ENCODE measurements around the gene MED12L. TPM values are rescaled to one million over a fixed set of nuclear protein-coding genes. Genes with fewer than 3 reads are reported as not detected.

The MED12L gene
- total RNA-seq, 1 experiment from 2014 or later, result 3.0 TPM

GRCh38 chr3:151196434-151196833 is 111.0 kb downstream of the MED12L start:
- no peaks in the 10 kb centered on the region for H3K9me3 ChIP-seq (ENCODE audit: insufficient read depth, low read depth)
- no peak for TF ChIP-seq EZH2 (IDR thresholded peaks at IDR 0.05; ENCODE audit: low read depth)
- no peak for TF ChIP-seq CTCF (conservative IDR thresholded peaks at IDR 0.05)
- no peak overlapping the region for H3K4me2 ChIP-seq
- no peak overlapping the region for H2AFZ ChIP-seq
- H4K20me1 ChIP-seq (ENCODE audit: insufficient read depth), result no peaks in the 10 kb centered on the region
- H3K79me2 ChIP-seq (ENCODE audit: low read depth), result no peaks in the 10 kb centered on the region
- ChIA-PET CTCF (no interaction called here), POLR2A (ENCODE audit: unreplicated experiment) (no interaction called here)
- no peak for DNase-seq
- H3K27ac ChIP-seq, result no peak overlapping the region
- H3K4me1 ChIP-seq (replicated peaks; ENCODE audit: insufficient read depth), result no peaks in the 10 kb centered on the region
- H3K4me3 ChIP-seq, result no peak overlapping the region
- no peaks in the 10 kb centered on the region for H3K36me3 ChIP-seq (ENCODE audit: low read depth)
- no peaks in the 10 kb centered on the region for H3K9me2 ChIP-seq (ENCODE audit: insufficient read depth)
- intact Hi-C loops (cut with micrococcal nuclease; ENCODE audit: unreplicated experiment), result no loop called here
- no peaks in the 10 kb centered on the region for H3K27me3 ChIP-seq (ENCODE audit: insufficient read depth, low read depth)
- H3F3A ChIP-seq (ENCODE audit: insufficient read depth, low read depth), result no peaks in the 10 kb centered on the region
- BruUV-seq (replicated peaks), result no TSS peak

- ChIA-PET POLR2A (ENCODE audit: unreplicated experiment) (interaction anchor here (0.6 kb wide), 1 partner anchor 413 kb away, joined by 3 read pairs; no protein-coding TSS in a partner anchor), CTCF (no interaction called here)
- no peak overlapping the region for H3K4me2 ChIP-seq
- DNase-seq, result no peak
- no peaks in the 10 kb centered on the region for H3F3A ChIP-seq (ENCODE audit: insufficient read depth, low read depth)
- H3K36me3 ChIP-seq (ENCODE audit: low read depth), result no peaks in the 10 kb centered on the region
- H3K27me3 ChIP-seq (ENCODE audit: insufficient read depth, low read depth), result no peaks in the 10 kb centered on the region
- no peaks in the 10 kb centered on the region for H4K20me1 ChIP-seq (ENCODE audit: insufficient read depth)
- H3K27ac ChIP-seq, result no peak overlapping the region
- H3K4me3 ChIP-seq, result no peak overlapping the region
- intact Hi-C loops (cut with micrococcal nuclease; ENCODE audit: unreplicated experiment), result no loop called here
- no peak for TF ChIP-seq EZH2 (IDR thresholded peaks at IDR 0.05; ENCODE audit: low read depth)
- TF ChIP-seq CTCF (conservative IDR thresholded peaks at IDR 0.05), result no peak
- BruUV-seq (replicated peaks), result no TSS peak
- no peak overlapping the region for H2AFZ ChIP-seq
- no peaks in the 10 kb centered on the region for H3K9me2 ChIP-seq (ENCODE audit: insufficient read depth)
- H3K4me1 ChIP-seq (replicated peaks; ENCODE audit: insufficient read depth), result no peaks in the 10 kb centered on the region
- no peaks in the 10 kb centered on the region for H3K9me3 ChIP-seq (ENCODE audit: insufficient read depth, low read depth)
- no peaks in the 10 kb centered on the region for H3K79me2 ChIP-seq (ENCODE audit: low read depth)
Observed at GRCh38 chr3:151197228-151197627, 111.8 kb downstream of the MED12L start.

- H3F3A ChIP-seq (ENCODE audit: insufficient read depth, low read depth), result no peaks in the 10 kb centered on the region
- no peak overlapping the region for H3K27ac ChIP-seq
- H3K4me2 ChIP-seq, result no peak overlapping the region
- ChIA-PET CTCF (no interaction called here), POLR2A (ENCODE audit: unreplicated experiment) (interaction anchor here (0.6 kb wide), 1 partner anchor 414 kb away, joined by 3 read pairs; no protein-coding TSS in a partner anchor)
- H3K9me3 ChIP-seq (ENCODE audit: insufficient read depth, low read depth), result no peaks in the 10 kb centered on the region
- no peaks in the 10 kb centered on the region for H3K79me2 ChIP-seq (ENCODE audit: low read depth)
- intact Hi-C loops (cut with micrococcal nuclease; ENCODE audit: unreplicated experiment), result no loop called here
- no peaks in the 10 kb centered on the region for H3K36me3 ChIP-seq (ENCODE audit: low read depth)
- no TSS peak for BruUV-seq (replicated peaks)
- no peak overlapping the region for H3K4me3 ChIP-seq
- no peaks in the 10 kb centered on the region for H4K20me1 ChIP-seq (ENCODE audit: insufficient read depth)
- no peak for DNase-seq
- TF ChIP-seq CTCF (conservative IDR thresholded peaks at IDR 0.05), result no peak
- TF ChIP-seq EZH2 (IDR thresholded peaks at IDR 0.05; ENCODE audit: low read depth), result no peak
- H2AFZ ChIP-seq, result no peak overlapping the region
- no peaks in the 10 kb centered on the region for H3K4me1 ChIP-seq (replicated peaks; ENCODE audit: insufficient read depth)
- H3K9me2 ChIP-seq (ENCODE audit: insufficient read depth), result no peaks in the 10 kb centered on the region
- no peaks in the 10 kb centered on the region for H3K27me3 ChIP-seq (ENCODE audit: insufficient read depth, low read depth)
Observed at GRCh38 chr3:151197981-151198767, 112.7 kb downstream of the MED12L start.
